Measurements from ENCODE around the gene ITIH4. TPM values are rescaled to one million over a fixed set of nuclear protein-coding genes. Genes with fewer than 3 reads are reported as not detected.
A peak's percentile ranks its signal among the peaks of the same experiment; 100 is the strongest.

Gene ITIH4
- total and polyA plus RNA-seq, 2 of the 13 experiments (the other 11 are each of a cell fraction or from before 2014, with no cell fraction given): 2.7 to 5.3 TPM

- TF ChIP-seq, protein P1, sequence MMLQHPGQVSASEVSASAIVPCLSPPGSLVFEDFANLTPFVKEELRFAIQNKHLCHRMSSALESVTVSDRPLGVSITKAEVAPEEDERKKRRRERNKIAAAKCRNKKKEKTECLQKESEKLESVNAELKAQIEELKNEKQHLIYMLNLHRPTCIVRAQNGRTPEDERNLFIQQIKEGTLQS (CRISPR knock-in tag; IDR thresholded peaks at IDR 0.05): no peak
- TF ChIP-seq SMAD3 (CRISPR knock-in tag; IDR thresholded peaks at IDR 0.05) (no peak), XRCC5 (optimal IDR thresholded peaks at IDR 0.05; ENCODE audit: low read length) (peak; percentile 86), ZNF382 (CRISPR knock-in tag; IDR thresholded peaks at IDR 0.05; ENCODE audit: borderline replicate concordance) (no peak), ZNF816 (CRISPR knock-in tag; IDR thresholded peaks at IDR 0.05; ENCODE audit: borderline replicate concordance) (no peak), ZFP36 (IDR thresholded peaks at IDR 0.05; ENCODE audit: borderline replicate concordance, low read depth, low read length, partially characterized antibody) (no peak), ZNF550 (CRISPR knock-in tag; IDR thresholded peaks at IDR 0.05; ENCODE audit: borderline replicate concordance) (no peak), ZSCAN29 (CRISPR knock-in tag; conservative IDR thresholded peaks at IDR 0.05) (no peak), KDM5A (IDR thresholded peaks at IDR 0.05; ENCODE audit: borderline replicate concordance, low read length) (no peak), ZNF549 (CRISPR knock-in tag; IDR thresholded peaks at IDR 0.05) (no peak), ZBTB20 (CRISPR knock-in tag; IDR thresholded peaks at IDR 0.05; ENCODE audit: borderline replicate concordance, low read depth) (no peak), ZNF737 (CRISPR knock-in tag; IDR thresholded peaks at IDR 0.05; ENCODE audit: borderline replicate concordance) (no peak), GFI1 (CRISPR knock-in tag; IDR thresholded peaks at IDR 0.05; ENCODE audit: borderline replicate concordance) (no peak), ZNF569 (CRISPR knock-in tag; IDR thresholded peaks at IDR 0.05; ENCODE audit: borderline replicate concordance) (no peak), ZNF672 (CRISPR knock-in tag; IDR thresholded peaks at IDR 0.05) (no peak), SNAPC2 (CRISPR knock-in tag; IDR thresholded peaks at IDR 0.05) (0 out of 2 replicates have a peak, but pooled peaks have one; percentile 48)
- TF ChIP-seq, protein P2, sequence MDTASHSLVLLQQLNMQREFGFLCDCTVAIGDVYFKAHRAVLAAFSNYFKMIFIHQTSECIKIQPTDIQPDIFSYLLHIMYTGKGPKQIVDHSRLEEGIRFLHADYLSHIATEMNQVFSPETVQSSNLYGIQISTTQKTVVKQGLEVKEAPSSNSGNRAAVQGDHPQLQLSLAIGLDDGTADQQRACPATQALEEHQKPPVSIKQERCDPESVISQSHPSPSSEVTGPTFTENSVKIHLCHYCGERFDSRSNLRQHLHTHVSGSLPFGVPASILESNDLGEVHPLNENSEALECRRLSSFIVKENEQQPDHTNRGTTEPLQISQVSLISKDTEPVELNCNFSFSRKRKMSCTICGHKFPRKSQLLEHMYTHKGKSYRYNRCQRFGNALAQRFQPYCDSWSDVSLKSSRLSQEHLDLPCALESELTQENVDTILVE (CRISPR knock-in tag; IDR thresholded peaks at IDR 0.05): no peak
- TF ChIP-seq, protein P3, sequence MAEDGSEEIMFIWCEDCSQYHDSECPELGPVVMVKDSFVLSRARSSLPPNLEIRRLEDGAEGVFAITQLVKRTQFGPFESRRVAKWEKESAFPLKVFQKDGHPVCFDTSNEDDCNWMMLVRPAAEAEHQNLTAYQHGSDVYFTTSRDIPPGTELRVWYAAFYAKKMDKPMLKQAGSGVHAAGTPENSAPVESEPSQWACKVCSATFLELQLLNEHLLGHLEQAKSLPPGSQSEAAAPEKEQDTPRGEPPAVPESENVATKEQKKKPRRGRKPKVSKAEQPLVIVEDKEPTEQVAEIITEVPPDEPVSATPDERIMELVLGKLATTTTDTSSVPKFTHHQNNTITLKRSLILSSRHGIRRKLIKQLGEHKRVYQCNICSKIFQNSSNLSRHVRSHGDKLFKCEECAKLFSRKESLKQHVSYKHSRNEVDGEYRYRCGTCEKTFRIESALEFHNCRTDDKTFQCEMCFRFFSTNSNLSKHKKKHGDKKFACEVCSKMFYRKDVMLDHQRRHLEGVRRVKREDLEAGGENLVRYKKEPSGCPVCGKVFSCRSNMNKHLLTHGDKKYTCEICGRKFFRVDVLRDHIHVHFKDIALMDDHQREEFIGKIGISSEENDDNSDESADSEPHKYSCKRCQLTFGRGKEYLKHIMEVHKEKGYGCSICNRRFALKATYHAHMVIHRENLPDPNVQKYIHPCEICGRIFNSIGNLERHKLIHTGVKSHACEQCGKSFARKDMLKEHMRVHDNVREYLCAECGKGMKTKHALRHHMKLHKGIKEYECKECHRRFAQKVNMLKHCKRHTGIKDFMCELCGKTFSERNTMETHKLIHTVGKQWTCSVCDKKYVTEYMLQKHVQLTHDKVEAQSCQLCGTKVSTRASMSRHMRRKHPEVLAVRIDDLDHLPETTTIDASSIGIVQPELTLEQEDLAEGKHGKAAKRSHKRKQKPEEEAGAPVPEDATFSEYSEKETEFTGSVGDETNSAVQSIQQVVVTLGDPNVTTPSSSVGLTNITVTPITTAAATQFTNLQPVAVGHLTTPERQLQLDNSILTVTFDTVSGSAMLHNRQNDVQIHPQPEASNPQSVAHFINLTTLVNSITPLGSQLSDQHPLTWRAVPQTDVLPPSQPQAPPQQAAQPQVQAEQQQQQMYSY (CRISPR knock-in tag; IDR thresholded peaks at IDR 0.05): no peak
- TF ChIP-seq, protein P4, sequence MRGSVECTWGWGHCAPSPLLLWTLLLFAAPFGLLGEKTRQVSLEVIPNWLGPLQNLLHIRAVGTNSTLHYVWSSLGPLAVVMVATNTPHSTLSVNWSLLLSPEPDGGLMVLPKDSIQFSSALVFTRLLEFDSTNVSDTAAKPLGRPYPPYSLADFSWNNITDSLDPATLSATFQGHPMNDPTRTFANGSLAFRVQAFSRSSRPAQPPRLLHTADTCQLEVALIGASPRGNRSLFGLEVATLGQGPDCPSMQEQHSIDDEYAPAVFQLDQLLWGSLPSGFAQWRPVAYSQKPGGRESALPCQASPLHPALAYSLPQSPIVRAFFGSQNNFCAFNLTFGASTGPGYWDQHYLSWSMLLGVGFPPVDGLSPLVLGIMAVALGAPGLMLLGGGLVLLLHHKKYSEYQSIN (CRISPR knock-in tag; IDR thresholded peaks at IDR 0.05; ENCODE audit: borderline replicate concordance): no peak
- TF ChIP-seq, protein P5, sequence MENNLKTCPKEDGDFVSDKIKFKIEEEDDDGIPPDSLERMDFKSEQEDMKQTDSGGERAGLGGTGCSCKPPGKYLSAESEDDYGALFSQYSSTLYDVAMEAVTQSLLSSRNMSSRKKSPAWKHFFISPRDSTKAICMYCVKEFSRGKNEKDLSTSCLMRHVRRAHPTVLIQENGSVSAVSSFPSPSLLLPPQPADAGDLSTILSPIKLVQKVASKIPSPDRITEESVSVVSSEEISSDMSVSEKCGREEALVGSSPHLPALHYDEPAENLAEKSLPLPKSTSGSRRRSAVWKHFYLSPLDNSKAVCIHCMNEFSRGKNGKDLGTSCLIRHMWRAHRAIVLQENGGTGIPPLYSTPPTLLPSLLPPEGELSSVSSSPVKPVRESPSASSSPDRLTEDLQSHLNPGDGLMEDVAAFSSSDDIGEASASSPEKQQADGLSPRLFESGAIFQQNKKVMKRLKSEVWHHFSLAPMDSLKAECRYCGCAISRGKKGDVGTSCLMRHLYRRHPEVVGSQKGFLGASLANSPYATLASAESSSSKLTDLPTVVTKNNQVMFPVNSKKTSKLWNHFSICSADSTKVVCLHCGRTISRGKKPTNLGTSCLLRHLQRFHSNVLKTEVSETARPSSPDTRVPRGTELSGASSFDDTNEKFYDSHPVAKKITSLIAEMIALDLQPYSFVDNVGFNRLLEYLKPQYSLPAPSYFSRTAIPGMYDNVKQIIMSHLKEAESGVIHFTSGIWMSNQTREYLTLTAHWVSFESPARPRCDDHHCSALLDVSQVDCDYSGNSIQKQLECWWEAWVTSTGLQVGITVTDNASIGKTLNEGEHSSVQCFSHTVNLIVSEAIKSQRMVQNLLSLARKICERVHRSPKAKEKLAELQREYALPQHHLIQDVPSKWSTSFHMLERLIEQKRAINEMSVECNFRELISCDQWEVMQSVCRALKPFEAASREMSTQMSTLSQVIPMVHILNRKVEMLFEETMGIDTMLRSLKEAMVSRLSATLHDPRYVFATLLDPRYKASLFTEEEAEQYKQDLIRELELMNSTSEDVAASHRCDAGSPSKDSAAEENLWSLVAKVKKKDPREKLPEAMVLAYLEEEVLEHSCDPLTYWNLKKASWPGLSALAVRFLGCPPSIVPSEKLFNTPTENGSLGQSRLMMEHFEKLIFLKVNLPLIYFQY (CRISPR knock-in tag; IDR thresholded peaks at IDR 0.05; ENCODE audit: borderline replicate concordance): no peak
These were observed 2.6 kb downstream of the ITIH4 start (continued) for GRCh38 chr3:52827866-52828376.

Measured in HepG2 (cell line).